ENCODE data around the gene MTG2. TPM values are rescaled to one million over a fixed set of nuclear protein-coding genes. Genes with fewer than 3 reads are reported as not detected.

The MTG2 gene
- polyA plus RNA-seq, 1 donor from 2014 or later = 36.1 TPM

- Histone ChIP-seq H3K9ac (ENCODE audit: low read length) (peak overlapping the region; percentile 61), H3K36me3 (ENCODE audit: insufficient read depth, low read length) (no peaks in the 10 kb centered on the region), H3F3A (ENCODE audit: insufficient read depth, low read length, poor library complexity, severe bottlenecking) (no peaks in the 10 kb centered on the region), H4K20me1 (ENCODE audit: insufficient read depth) (no peaks in the 10 kb centered on the region), H3K9me3 (ENCODE audit: low read length) (no peaks in the 10 kb centered on the region), H3K79me2 (replicated peaks; ENCODE audit: insufficient read depth, low read length) (no peaks in the 10 kb centered on the region), H3K27ac (ENCODE audit: low read length) (no peak overlapping the region), H3K27me3 (ENCODE audit: insufficient read depth, low read depth, low read length) (peaks cover 34% of the 10 kb centered on the region), H3K4me3 (ENCODE audit: low read length) (peak overlapping the region; percentile 78), H2AFZ (ENCODE audit: low read depth, low read length) (no peak overlapping the region), H3K4me2 (ENCODE audit: low read length) (peak overlapping the region; percentile 39), H3K9me2 (ENCODE audit: insufficient read depth, low read length) (no peaks in the 10 kb centered on the region)
- TF ChIP-seq SMC3 (conservative IDR thresholded peaks at IDR 0.05; ENCODE audit: poor library complexity) (no peak), CTCF (IDR thresholded peaks at IDR 0.05; ENCODE audit: poor library complexity, severe bottlenecking) (no peak), TAF1 (IDR thresholded peaks at IDR 0.05; ENCODE audit: low read depth) (no peak), REST (IDR thresholded peaks at IDR 0.05; ENCODE audit: borderline replicate concordance) (no peak), POLR2AphosphoS5 (IDR thresholded peaks at IDR 0.05) (no peak), EP300 (conservative IDR thresholded peaks at IDR 0.05; ENCODE audit: poor library complexity, severe bottlenecking) (no peak), MXI1 (conservative IDR thresholded peaks at IDR 0.05; ENCODE audit: poor library complexity, severe bottlenecking) (no peak), EZH2 (IDR thresholded peaks at IDR 0.05; ENCODE audit: borderline replicate concordance, insufficient read depth, low read length, poor library complexity, severe bottlenecking) (no peak), RAD21 (conservative IDR thresholded peaks at IDR 0.05) (no peak)
These were observed 35.3 kb downstream of the MTG2 start for GRCh38 chr20:62217913-62218773.

GRCh38 chr20:62219101-62219991 is 36.5 kb downstream of the MTG2 start:
- Histone ChIP-seq H3K36me3 (ENCODE audit: insufficient read depth, low read length) (no peaks in the 10 kb centered on the region), H4K20me1 (ENCODE audit: insufficient read depth) (no peaks in the 10 kb centered on the region), H3K4me2 (ENCODE audit: low read length) (peak overlapping the region; percentile 75), H3K9me2 (ENCODE audit: insufficient read depth, low read length) (no peaks in the 10 kb centered on the region), H3K27ac (ENCODE audit: low read length) (no peak overlapping the region), H3K27me3 (ENCODE audit: insufficient read depth, low read depth, low read length) (peaks cover 34% of the 10 kb centered on the region), H2AFZ (ENCODE audit: low read depth, low read length) (no peak overlapping the region), H3F3A (ENCODE audit: insufficient read depth, low read length, poor library complexity, severe bottlenecking) (no peaks in the 10 kb centered on the region), H3K9ac (ENCODE audit: low read length) (peak overlapping the region; percentile 61), H3K79me2 (replicated peaks; ENCODE audit: insufficient read depth, low read length) (no peaks in the 10 kb centered on the region), H3K4me3 (ENCODE audit: low read length) (peak overlapping the region; percentile 78), H3K9me3 (ENCODE audit: low read length) (no peaks in the 10 kb centered on the region)
- TF ChIP-seq TAF1 (IDR thresholded peaks at IDR 0.05; ENCODE audit: low read depth) = no peak
- TF ChIP-seq POLR2AphosphoS5 (IDR thresholded peaks at IDR 0.05) = peak; percentile 19
- no peak for TF ChIP-seq REST (IDR thresholded peaks at IDR 0.05; ENCODE audit: borderline replicate concordance)
- no peak for TF ChIP-seq EZH2 (IDR thresholded peaks at IDR 0.05; ENCODE audit: borderline replicate concordance, insufficient read depth, low read length, poor library complexity, severe bottlenecking)
- peak; percentile 12 for TF ChIP-seq CTCF (IDR thresholded peaks at IDR 0.05; ENCODE audit: poor library complexity, severe bottlenecking)
- TF ChIP-seq SMC3 (conservative IDR thresholded peaks at IDR 0.05; ENCODE audit: poor library complexity) = no peak
- TF ChIP-seq RAD21 (conservative IDR thresholded peaks at IDR 0.05) = no peak
- peak; percentile 45 for TF ChIP-seq MXI1 (conservative IDR thresholded peaks at IDR 0.05; ENCODE audit: poor library complexity, severe bottlenecking)
- no peak for TF ChIP-seq EP300 (conservative IDR thresholded peaks at IDR 0.05; ENCODE audit: poor library complexity, severe bottlenecking)

Measured in neural cell (in vitro differentiated cells).